NCI-H524 treated with DMSO at 0.1 percent for 48 hours (cell line): Measurements from ENCODE around the gene ANKRD66.
A peak's percentile ranks its signal among the peaks of the same experiment; 100 is the strongest.
"Not testable (repeated sequence)": the region's sequence is repeated elsewhere in the genome, so short reads cannot be mapped to it uniquely, and the experiment has no call there.

ENCODE experiments used
- DNase-seq: peaks from one replicate; lab custom pipeline; 2025; lab: John Stamatoyannopoulos, UW

ANKRD66 gene

DNA sequence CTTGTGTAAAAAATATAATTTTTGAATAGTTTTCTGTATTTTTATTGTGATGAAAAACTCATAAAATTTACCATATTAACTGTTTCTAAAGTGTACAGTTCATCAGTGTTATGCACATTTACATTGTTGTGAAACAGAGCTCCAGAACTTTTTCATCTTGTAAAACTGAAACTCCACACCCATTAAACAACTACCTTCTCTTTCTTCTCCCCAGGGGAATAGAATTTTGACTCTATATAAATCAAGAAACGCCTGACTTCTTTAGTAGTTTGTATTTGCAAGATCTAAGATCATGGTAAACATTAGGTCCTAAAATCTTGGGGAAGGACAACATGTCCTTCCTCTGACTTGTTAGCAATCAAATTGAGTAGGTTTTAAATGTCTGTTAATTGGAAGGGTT is 9.1 kb downstream of the ANKRD66 start:
- DNase-seq: no peak

DNA sequence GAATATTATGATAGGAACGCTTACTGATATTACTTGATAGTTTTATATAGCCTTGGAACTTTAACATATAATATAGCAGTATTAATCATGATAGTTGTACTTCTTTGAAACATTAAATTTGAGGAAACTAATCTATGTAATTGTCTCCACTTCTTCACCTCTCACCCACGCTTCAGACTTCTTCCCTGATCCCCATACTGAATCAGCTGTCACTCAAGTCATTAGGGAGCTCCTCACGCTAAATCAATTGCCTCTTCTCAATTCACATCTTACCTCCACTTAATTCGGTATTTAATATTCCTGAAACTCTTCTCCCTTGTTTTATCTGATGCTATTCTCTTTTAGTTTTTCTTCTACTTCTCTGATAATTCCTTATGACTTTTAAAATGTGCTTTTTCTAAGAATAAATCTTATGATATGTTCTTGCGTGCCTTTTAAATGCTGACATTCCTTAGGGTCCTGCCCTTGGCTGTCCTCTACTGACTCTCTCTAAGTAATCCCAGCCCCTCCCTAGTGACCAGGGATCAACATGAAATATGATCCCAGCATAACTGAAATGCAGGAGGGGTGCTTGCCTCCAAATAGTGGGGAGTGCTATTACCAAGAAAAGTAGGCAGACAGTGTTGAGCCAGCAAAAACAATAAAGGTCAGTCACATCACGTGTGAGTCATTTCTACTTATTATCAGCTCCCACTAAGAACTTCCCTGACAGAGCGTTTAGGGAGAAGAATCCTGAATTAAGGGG is 9.9 kb downstream of the ANKRD66 start:
- no peak for DNase-seq

DNA sequence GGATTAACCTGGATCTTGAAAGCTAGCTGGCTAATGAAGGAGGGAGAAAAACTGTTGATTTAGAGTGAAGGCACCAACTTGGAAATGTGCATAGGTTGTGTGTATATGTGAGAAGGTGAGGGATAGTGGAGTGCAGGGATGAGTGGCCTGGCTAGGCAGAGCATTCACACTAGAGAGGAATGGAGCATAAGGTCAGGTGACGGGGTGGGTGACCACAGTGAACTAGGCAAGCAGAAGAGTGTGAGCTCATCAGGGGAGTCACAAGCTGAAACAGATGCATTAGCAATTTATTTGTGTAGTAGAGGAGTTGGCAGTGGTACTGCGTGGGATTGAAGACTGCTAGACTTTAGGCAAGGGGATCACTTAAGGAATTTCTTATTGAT is 10.5 kb downstream of the ANKRD66 start:
- DNase-seq: no peak

- no peak for DNase-seq
These were observed 12.4 kb downstream of the ANKRD66 start for GRCh38 chr6:46758960-46759753.

DNA sequence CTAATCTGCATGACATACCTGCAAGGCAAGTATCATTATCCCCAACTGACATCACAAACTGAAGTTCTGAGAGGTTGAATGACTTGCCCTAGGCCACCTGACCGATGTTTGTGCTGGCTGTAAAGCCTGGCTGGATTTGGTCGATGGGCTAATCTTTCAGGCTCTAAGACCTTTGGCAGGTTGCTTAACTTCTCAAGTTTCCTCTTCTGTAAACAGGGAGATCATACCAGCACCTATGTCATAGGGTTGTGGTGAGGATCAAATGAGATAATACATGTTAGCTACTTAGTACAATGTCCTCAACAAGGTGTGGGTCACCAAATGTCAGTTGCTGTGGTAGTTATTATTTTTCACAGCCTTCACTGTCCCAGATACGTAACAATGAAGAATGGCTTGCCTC is 14.2 kb downstream of the ANKRD66 start:
- no peak for DNase-seq

GRCh38 chr6:46763466-46763865 is 16.7 kb downstream of the ANKRD66 start:
- no peak for DNase-seq

DNA sequence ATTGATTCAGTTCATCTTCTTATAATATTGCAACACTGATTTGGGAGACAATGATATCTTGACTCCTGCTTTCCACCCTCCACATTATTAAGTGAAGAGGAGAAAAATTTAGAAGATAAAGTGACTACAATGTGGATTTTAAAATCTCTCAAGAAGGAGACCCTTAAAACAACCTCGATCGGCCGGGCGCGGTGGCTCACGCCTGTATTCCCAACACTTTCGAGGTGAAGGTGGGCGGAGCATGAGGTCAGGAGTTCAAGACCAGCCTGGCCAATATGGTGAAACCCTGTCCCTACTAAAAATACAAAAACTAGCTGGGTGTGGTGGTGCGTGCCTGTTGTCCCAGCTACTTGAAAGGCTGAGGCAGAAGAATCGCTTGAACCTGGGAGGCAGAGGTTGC is 17.5 kb downstream of the ANKRD66 start:
- not testable (repeated sequence) for DNase-seq

GRCh38 chr6:46764961-46765360 is 18.2 kb downstream of the ANKRD66 start:
- no peak for DNase-seq

GRCh38 chr6:46772016-46772415 is 25.3 kb downstream of the ANKRD66 start:
- no peak for DNase-seq

DNA sequence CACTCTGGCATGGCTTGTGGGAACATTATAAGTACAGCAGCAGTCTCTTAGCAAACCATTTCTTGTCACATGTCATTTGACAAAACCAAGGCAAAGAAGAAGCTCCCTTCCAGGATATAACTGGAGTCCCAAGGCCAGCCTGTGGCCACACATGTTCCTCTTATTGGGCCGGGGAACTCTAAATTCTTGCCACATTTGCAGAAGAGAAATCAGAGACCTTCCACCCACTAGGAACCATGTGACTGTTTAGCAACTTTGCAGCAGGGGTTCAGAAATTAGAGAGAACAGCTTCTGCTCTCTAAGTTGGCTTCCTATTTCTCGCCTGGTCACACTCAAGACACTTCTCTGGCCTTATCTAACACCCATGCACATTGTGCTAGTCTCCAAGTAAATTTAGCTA is 26.0 kb downstream of the ANKRD66 start:
- no peak for DNase-seq

DNA sequence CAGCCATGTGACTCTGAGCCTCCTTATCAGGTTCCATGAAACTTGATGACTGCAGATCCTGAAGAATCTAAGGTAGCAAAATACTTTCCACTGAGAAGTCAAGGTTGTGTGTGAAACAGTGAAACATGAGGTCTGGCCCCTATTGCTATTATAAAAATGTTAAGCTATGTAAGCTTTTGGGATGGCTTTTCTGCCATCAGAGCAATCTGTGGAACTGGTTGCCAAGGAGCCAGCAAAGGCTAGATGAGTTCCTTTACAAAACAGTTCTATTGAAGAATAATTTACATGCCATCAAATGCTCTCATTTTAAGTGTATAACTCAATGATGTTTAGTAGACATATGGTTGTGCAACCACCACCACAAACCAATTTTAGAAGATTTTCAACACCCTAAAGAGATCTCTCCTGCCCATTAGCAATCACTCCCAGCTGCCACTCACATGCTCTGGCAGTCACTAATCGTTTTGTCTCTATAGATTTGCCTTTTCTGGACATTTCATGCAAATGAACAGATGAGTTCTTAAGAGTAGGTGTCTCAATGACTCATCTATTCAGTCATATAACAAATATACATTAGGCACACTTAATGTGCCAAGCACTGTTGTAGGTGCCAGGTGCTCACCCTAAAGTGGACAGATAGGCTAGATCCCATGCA is 26.6 kb downstream of the ANKRD66 start:
- DNase-seq: no peak

DNA sequence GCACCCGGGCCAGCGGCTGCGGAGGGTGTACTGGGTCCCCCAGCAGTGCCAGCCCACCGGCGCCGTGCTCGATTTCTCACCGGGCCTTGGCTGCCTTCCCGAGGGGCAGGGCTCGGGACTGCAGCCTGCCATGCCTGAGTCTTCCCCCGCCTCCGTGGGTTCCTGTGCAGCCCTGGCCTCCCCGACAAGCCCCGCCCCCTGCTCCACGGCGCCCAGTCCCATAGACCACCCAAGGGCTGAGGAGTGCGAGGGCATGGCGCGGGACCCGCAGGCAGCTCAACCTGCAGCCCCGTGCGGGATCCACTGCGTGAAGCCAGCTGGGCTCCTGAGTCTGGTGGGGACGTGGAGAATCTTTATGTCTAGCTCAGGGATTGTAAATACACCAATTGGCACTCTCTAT is 28.0 kb downstream of the ANKRD66 start:
- not testable (repeated sequence) for DNase-seq

DNA sequence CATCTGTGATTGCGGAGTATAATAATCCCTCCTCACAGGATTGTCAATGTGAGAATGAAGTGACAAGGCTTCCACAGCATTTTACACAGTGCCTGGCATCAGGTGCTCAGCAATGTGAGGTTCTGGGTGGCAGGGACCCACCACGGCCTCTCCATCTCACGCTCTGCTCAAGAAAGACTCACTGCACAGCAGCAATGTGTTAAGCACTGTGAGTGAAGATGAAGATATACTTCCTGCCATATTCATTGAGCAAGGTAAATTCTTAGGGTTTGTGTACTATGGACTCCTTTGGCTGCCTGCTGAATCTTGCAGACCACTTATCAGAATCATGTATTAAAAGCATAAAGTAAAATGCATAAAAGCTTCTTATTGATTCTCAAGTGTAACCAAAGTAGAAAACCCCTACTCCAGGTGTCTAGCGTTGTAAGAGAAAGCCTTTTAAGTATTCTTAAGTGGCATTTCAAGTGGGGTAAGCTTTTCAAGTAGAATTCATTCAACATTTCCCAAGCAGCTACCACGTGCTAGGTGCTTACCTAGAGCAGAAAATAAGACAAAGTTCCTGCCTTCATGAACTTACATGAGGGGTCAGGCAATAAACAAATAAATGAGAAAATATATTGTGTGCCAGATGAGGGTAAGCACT is 29.5 kb downstream of the ANKRD66 start:
- DNase-seq: peak; percentile 78

DNA sequence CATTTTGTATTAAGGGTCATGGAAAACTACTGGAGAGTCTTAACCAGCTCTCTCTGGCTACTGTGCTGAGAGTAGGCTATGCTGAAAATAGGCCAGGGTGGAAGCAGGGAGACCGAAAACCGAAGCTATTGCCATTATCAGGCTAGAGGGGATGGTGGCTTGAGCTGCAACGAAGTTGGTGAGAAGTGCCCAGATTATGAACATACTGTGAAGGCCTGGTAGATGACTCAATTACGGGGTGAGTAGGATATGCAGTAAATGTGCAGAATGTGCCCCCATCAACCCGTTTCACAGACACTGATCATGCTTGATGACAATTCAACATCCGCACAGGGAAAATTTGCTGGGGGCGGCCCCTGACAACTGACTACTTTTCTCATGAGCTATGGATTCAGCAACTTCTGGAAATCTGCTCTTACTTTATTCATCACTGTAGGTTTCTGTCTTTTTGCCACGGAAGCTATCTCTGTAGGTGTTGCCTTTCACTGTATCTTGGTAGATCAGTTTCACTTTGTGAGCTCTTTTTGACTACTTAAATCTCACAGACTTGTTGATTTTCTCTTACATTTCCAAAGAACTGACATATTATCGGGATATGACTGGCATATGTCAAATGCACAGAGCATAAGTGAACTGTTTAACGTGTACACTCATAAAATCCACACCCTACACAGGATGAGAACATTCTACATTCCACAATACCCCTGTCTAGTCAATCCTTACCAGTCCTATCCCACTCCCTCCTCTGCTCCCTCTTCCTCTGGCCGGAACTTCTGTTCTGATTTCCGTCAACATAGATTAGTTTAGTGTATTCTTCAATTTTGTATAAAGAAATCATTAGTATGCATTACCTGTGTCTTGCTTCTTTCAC is 31.0 kb downstream of the ANKRD66 start:
- no peak for DNase-seq

- peak; percentile 14 for DNase-seq
These were observed 35.0 kb downstream of the ANKRD66 start for GRCh38 chr6:46781478-46782378.

DNA sequence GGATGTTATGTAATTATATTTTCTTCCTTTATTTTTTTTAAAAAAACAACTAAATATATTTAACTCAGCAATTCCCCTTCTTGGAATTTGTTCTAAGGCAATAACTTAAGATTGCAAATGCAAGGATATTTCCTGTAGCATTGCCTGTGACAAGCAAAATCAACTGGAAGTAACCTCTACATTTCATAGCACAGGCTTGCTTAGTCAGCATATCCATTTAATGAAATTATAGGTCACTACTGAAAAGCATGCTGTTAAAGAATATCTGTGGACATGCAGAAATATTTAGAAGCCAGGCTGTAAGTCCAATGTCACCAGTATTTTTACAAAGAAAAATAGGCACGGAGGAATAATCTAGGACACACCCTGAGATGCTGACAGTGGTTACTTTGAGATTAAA is 37.8 kb downstream of the ANKRD66 start:
- DNase-seq: no peak

DNA sequence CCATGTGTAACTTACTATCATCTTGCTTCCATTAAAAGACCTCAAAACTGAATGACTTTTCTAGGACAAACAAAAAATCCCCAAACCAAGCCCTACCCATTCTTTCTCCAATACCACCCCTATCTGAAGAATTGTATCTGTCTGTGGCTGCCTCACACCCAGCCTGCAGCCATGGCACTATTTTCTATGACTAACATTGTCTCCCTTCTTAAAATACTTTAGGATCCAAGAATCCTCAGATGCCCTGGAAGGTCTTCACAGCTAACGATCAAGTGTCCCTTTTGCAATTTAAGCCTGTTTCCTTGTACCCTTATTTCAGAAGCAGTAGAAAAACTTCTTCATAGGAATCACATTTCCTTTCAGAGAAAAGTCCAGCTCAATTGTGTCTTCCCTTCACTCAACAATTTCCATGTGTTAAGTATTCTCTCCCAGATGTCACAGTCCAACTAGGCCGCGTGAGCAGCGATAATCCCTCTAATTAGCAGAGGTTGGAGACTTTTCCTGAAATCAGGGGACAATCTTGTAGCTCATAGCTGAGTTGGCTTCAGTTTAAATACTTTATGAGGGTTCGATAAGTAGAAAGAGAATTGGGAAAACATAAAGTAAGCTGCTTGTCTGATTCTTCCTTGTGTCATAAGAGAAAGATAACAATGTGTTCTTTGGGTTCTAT is 41.3 kb downstream of the ANKRD66 start:
- DNase-seq: peak; percentile 2

GRCh38 chr6:46788791-46789190 is 42.1 kb downstream of the ANKRD66 start:
- no peak for DNase-seq

- DNase-seq: no peak
These were observed 43.0 kb downstream of the ANKRD66 start for GRCh38 chr6:46789434-46790354.
